HG02973 (cell line): ENCODE results near the gene TMCC1.
"Not testable (repeated sequence)": the region's sequence is repeated elsewhere in the genome, so short reads cannot be mapped to it uniquely, and the experiment has no call there.

Experiments
- ATAC-seq: cut with Tn5 transposase; IDR thresholded peaks from one replicate; pipeline ENCODE4 v1.9.1; 2021; ENCODE audit warnings: moderate library complexity; ENCODE audit not compliant: unreplicated experiment

The TMCC1 gene

DNA sequence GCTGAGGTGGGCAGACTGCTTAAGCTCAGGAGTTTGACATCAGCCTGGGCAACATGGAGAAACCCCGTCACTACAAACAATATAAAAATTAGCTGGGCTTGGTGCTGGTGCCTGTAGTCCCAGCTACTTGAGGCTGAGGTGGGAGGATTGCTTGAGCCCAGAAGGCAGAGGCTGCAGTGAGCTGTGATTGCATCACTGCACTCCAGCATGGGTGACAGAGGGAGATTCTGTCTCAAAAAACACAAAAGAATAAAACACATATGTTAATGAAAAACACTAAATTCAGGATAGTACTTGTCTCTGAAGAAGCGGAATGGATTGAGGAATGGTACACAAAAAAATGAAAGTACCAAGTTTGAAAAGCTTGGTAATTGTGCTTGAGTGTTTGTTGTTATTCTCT lies 159.1 kb downstream of the TMCC1 start:
- no peak for ATAC-seq

- ATAC-seq, result no peak
Observed at GRCh38 chr3:129732200-129732876, 161.2 kb downstream of the TMCC1 start.

- no peak for ATAC-seq
Observed at GRCh38 chr3:129727707-129728106, 165.8 kb downstream of the TMCC1 start.

GRCh38 chr3:129723558-129724324 lies 169.8 kb downstream of the TMCC1 start:
- ATAC-seq, result no peak

DNA sequence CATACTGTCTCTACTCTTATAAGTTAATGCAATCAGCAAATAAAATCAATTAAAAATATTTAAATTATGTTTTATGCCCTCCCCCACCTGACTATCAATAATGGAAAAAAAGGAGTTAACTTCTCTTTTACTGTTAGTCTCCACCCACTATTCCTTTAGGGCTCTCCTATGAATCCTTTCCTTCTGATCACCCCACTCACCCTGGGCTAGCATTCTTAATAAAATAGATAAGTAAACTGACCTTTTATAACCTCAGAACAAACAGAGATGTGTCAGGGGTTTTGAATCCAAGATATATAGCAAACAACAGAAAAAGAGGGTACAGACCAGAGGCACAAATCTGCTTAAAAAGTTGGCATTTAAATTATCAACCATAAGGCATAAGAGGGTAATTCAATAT lies 171.0 kb downstream of the TMCC1 start:
- ATAC-seq, result no peak

DNA sequence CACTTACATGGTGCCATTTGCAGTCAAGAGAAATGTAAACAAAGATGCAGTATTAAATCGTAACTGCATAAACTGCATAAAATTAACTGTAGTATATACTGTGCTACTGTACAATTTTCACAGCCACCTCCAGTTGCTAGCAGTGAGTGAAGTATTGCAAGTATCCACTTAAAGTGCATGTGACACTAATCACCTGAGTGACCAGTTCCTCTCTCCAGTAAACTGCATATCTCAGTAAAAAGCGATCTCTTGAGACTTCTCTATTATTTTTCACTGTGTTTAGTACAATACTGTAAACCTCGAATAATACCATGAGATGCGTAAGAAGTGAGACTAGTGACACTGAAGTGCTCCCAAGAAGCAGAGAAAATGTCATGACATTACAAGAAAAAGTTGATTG lies 175.3 kb downstream of the TMCC1 start:
- no peak for ATAC-seq

DNA sequence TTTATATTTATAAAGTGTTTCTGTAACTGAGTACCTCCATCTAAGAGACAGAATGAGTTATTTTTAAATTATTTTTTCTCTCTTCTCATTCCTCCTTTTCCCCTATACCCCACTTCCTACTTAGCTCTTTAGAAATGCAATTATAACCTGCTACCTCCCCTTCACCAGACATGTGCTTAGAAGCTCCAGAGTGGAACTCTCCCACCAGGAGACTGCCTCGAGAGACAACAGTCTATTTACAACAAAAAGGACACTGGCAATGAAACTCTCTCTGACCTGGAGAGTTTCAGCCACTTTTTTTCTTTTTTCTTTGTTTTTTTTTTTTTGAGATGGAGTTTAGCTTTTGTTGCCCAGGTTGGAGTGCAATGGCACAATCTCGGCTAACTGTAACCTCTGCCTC lies 177.7 kb downstream of the TMCC1 start:
- no peak for ATAC-seq

- no peak for ATAC-seq
Observed at GRCh38 chr3:129708328-129708861, 185.1 kb downstream of the TMCC1 start.

DNA sequence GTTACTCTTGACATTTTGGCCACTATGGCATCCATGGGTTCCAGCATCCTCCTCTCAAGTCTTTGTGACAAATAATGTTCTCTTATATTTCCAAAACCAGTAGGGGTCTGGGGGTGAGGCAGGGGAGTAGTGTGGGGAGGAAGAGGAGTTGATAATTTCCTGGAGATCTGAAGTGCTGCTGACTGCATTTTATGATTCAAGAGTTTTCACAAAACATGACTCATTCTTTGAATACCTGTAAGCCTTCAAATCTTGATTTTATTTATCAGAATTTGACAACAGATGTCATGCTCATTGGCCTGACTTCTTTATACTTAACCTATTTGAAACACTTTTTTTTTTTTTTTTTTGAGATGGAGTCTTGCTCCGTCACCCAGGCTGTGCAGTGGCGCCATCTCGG lies 188.2 kb downstream of the TMCC1 start:
- no peak for ATAC-seq

GRCh38 chr3:129703913-129704312 lies 189.6 kb downstream of the TMCC1 start:
- ATAC-seq, result no peak

- no peak for ATAC-seq
Observed at GRCh38 chr3:129702934-129703712, 190.4 kb downstream of the TMCC1 start.

- ATAC-seq, result no peak
Observed at GRCh38 chr3:129701161-129701560, 192.3 kb downstream of the TMCC1 start.

DNA sequence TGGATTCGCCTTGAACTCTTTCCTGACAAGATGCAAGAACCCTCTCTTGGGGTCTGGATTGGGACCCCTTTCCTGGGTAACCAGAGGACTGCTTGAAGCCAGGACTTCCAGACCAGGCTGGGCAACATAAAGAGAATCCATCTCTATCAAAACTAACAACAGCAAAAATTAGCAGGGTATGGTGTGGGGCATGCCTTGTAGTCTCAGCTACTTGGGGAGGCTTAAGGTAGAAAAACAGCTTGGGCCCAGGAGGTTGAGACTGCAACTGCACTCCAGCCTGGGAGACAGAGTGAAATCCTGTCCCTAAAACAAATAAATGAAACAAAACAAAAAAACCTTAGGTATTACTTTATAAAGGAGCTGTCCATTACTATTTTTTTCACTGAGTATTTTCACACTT lies 193.9 kb downstream of the TMCC1 start:
- ATAC-seq, result no peak

- ATAC-seq, result no peak
Observed at GRCh38 chr3:129699199-129699598, 194.3 kb downstream of the TMCC1 start.

- no peak for ATAC-seq
Observed at GRCh38 chr3:129697229-129697969, 196.1 kb downstream of the TMCC1 start.

- ATAC-seq, result not testable (repeated sequence)
Observed at GRCh38 chr3:129696430-129696829, 197.1 kb downstream of the TMCC1 start.

- ATAC-seq, result no peak
Observed at GRCh38 chr3:129695230-129695629, 198.3 kb downstream of the TMCC1 start.

GRCh38 chr3:129694228-129694627 lies 199.3 kb downstream of the TMCC1 start:
- ATAC-seq, result no peak

- ATAC-seq, result no peak
Observed at GRCh38 chr3:129692743-129693142, 200.8 kb downstream of the TMCC1 start.

DNA sequence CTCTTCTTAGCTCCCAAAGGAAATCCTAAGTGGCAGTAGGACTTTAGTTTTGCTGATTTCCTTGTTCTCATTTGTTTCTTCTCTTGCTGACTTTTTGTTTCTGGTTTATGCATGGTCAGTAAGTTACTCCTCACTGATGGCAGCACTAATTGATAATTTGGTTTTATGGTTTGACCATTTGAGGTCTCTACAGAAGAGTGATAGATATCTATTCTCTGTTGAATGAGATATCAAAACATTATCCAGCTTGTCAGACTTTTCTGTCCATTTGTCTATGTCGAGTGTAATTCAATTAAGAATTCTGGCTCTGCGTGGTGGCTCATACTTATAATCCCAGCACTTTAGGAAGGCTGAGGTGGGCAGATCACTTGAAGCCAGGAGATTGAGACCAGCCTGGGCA lies 202.5 kb downstream of the TMCC1 start:
- ATAC-seq, result no peak

GRCh38 chr3:129690406-129690805 lies 203.1 kb downstream of the TMCC1 start:
- peak; percentile 85 for ATAC-seq
